A673 (cell line): Measurements from ENCODE around the gene BCDIN3D. TPM values are rescaled to one million over a fixed set of nuclear protein-coding genes. Genes with fewer than 3 reads are reported as not detected.

Experiments
- BruUV-seq: library from RNA; stranded (reverse); fragments of 400-500 nt; replicated peaks from 2 replicates; lab custom pipeline; 2021; lab: Mats Ljungman, UMichigan
- CTCF ChIA-PET: fragments of 300-600 bp; sonication (Branson Sonifier 250); formaldehyde crosslinking; loops from one replicate; lab custom pipeline; 2022; ENCODE audit warnings: antibody characterized with exemption; lab: Charles Lee
- POLR2A ChIA-PET: fragments of 300-600 bp; sonication (Branson Sonifier 250); formaldehyde crosslinking; loops from one replicate; lab custom pipeline; 2022; ENCODE audit warnings: antibody characterized with exemption; ENCODE audit not compliant: low non-redundant PET; lab: Charles Lee
- DNase-seq: peaks from one replicate; pipeline ENCODE4 v3.0.0-alpha.2; 2015; ENCODE audit warnings: low spot score
- H3K27ac ChIP-seq: fragments of 200-600 bp; sonication (generic); 2 replicates; pipeline ENCODE4 v1.5.1; 2016; ENCODE audit warnings: mixed run types, low read depth, mild to moderate bottlenecking, mixed read lengths, antibody characterized with exemption, low read length; ENCODE audit not compliant: poor library complexity, severe bottlenecking
- H3K27me3 ChIP-seq: fragments of 200-600 bp; sonication (generic); replicated peaks from 2 replicates; pipeline ENCODE4 v1.6.1; 2017; ENCODE audit warnings: mixed run types, low read depth, mild to moderate bottlenecking, mixed read lengths, antibody characterized with exemption, low read length; ENCODE audit not compliant: insufficient read depth, poor library complexity
- H3K36me3 ChIP-seq: fragments of 200-600 bp; sonication (generic); 2 replicates; pipeline ENCODE4 v1.6.1; 2016; ENCODE audit warnings: mixed run types, mild to moderate bottlenecking, mixed read lengths, antibody characterized with exemption, low read length; ENCODE audit not compliant: insufficient read depth, poor library complexity, severe bottlenecking
- H3K4me1 ChIP-seq: fragments of 200-600 bp; sonication (generic); 2 replicates; pipeline ENCODE4 v1.6.1; 2017; ENCODE audit warnings: mixed run types, mild to moderate bottlenecking, mixed read lengths, antibody characterized with exemption, low read length; ENCODE audit not compliant: insufficient read depth, poor library complexity, severe bottlenecking
- H3K4me3 ChIP-seq: fragments of 200-600 bp; sonication (generic); 2 replicates; pipeline ENCODE4 v1.5.1; 2016; ENCODE audit warnings: low read depth, mixed run types, mild to moderate bottlenecking, mixed read lengths, low read length; ENCODE audit not compliant: poor library complexity, severe bottlenecking
- H3K9me3 ChIP-seq: fragments of 200-600 bp; sonication (generic); 2 replicates; pipeline ENCODE4 v1.6.1; 2016; ENCODE audit warnings: mixed run types, low read depth, mild to moderate bottlenecking, mixed read lengths, antibody characterized with exemption, low read length; ENCODE audit not compliant: poor library complexity, severe bottlenecking
- EZH2 ChIP-seq: fragments of 200-600 bp; sonication (generic); IDR thresholded peaks from 2 replicates; pipeline ENCODE4 v1.6.1; 2017; ENCODE audit warnings: borderline replicate concordance, low read depth, mild to moderate bottlenecking, mixed read lengths, antibody characterized with exemption, low read length; ENCODE audit not compliant: poor library complexity, severe bottlenecking
- intact Hi-C: fragments of 100-400 bp; cut with micrococcal nuclease; formaldehyde crosslinking; loops from one replicate; pipeline ENCODE4 v1.10.0; 2022; ENCODE audit not compliant: unreplicated experiment
- total RNA-seq: library from RNA; stranded (reverse); gene quantifications from 2 replicates; pipeline ENCODE4 v1.2.3, GENCODE V29; 2021
- TF ChIP-seq, protein P1 (sequence below): fragments of 300-800, 200-600 bp; sonication (generic); conservative IDR thresholded peaks from 2 replicates; pipeline ENCODE4 v1.5.1; 2017; ENCODE audit warnings: low read depth, mild to moderate bottlenecking, antibody characterized with exemption, low read length, moderate library complexity, mixed read lengths

Gene BCDIN3D
- total RNA-seq, 1 experiment from 2014 or later: 5.7 TPM

DNA sequence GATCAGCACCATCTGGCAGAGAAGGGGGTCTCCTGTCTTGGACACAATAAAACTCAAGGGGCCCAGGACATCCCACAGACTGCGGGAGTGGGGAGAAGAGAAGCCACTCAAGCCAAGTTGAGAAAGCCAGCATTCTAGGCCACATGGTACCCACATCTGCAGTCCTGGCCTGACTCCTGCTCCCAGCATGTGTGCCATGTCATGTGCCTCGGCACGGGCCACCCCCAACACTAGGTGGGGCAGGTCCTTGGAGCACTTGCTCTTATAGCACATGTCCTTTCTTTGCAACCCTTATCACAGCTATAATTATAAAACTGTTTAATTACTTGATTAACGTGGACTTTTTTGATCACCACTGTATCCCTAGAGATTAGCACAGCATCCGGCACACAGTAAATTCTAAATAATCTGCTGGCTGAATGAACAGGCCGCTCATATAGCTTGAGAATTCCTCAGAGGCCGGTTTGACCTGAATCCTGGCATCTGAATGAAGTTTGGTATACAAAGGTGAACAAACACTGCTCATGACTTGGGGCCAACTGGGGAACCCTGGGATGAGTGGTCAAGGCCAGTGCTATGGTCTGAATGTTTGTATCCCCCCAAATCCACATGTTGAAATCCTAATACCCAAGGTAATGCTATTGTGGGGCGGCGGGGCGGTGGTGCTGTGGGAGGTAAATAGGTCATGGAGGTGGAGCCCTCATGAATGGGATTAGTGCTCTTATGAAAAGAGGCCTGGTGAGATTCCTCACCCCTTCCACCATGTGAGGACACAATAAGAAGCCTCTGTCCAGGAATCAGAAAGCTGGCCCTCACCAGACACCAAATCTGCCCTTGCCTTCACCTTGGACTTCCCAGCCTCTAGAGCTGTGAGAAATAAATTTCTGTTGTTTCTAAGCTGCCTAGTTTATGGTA, 21.3 kb downstream of the BCDIN3D start:
- Histone ChIP-seq H3K36me3 (no peaks in the 10 kb centered on the region), H3K27ac (no peak overlapping the region), H3K27me3 (no peaks in the 10 kb centered on the region), H3K4me3 (no peak overlapping the region), H3K9me3 (no peaks in the 10 kb centered on the region), H3K4me1 (peaks cover 9% of the 10 kb centered on the region)
- CTCF ChIA-PET: no interaction called here
- POLR2A ChIA-PET: no interaction called here
- TF ChIP-seq EZH2: no peak
- TF ChIP-seq, protein P1, sequence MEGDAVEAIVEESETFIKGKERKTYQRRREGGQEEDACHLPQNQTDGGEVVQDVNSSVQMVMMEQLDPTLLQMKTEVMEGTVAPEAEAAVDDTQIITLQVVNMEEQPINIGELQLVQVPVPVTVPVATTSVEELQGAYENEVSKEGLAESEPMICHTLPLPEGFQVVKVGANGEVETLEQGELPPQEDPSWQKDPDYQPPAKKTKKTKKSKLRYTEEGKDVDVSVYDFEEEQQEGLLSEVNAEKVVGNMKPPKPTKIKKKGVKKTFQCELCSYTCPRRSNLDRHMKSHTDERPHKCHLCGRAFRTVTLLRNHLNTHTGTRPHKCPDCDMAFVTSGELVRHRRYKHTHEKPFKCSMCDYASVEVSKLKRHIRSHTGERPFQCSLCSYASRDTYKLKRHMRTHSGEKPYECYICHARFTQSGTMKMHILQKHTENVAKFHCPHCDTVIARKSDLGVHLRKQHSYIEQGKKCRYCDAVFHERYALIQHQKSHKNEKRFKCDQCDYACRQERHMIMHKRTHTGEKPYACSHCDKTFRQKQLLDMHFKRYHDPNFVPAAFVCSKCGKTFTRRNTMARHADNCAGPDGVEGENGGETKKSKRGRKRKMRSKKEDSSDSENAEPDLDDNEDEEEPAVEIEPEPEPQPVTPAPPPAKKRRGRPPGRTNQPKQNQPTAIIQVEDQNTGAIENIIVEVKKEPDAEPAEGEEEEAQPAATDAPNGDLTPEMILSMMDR: no peak
- no peak for DNase-seq
- intact Hi-C loops: no loop called here
- BruUV-seq: no TSS peak

DNA sequence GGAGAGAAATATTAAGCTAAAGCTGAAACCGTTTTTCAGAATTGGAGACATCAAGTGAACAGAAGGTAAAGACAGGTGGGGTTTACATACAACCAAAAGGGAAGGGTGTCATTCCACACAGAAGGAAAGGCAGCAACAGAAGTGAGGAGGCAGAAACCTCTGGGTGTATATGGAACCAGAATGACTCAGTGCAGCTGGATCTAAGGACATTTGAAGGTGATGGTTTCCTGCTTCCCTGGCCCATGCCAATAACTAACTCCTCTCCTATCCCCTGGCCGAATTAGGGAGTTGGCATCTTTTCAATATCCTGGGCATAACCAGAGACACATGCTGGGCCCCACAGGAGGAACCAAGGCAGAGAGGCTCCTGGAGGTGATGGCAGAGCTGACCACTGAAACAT, 23.1 kb downstream of the BCDIN3D start:
- BruUV-seq: no TSS peak
- H3K4me3 ChIP-seq: no peak overlapping the region

DNA sequence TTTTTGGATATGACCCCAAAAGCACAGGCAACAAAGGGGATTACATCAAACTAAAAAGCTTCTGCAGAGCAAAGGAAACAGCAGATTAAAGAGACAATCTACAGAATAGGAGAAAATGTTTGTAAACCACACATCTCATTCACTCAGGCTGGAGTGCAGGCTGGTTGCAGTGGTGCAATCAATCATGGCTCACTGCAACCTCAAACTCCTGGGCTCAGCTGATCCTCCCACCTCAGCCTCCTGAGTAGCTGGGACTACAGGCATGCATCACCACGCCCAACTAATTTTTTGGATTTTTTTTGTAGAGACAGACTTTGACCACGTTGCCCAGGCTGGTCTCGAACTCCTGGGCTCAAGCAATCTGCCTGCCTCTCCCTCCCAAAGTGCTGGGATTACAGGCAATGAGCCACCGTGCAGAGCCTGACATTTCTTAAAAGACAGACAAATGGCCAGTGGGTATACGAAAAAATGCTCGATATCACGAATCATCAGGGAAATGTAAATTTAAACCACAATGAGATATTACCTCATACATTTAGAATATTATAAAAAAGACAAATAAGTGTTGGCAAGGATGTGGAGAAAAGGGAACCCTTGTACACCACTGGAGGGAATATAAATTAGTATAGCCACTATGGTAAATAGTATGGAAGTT, 24.5 kb downstream of the BCDIN3D start:
- Histone ChIP-seq H3K36me3 (no peaks in the 10 kb centered on the region), H3K4me3 (no peak overlapping the region), H3K27me3 (no peaks in the 10 kb centered on the region), H3K9me3 (no peaks in the 10 kb centered on the region), H3K4me1 (peaks cover 4% of the 10 kb centered on the region), H3K27ac (no peak overlapping the region)
- no TSS peak for BruUV-seq
- DNase-seq: no peak
- TF ChIP-seq, protein P1: no peak
- no peak for TF ChIP-seq EZH2
- intact Hi-C loops: no loop called here
- ChIA-PET CTCF (no interaction called here), POLR2A (no interaction called here)

More for the DNA sequence above, 23.1 kb downstream of the BCDIN3D start:
- DNase-seq: no peak
- ChIA-PET CTCF (no interaction called here), POLR2A (interaction anchor here (0.6 kb wide), 1 partner anchor 15 kb away, joined by 3 read pairs; no protein-coding TSS in a partner anchor)
- Histone ChIP-seq H3K27ac (no peak overlapping the region), H3K27me3 (no peaks in the 10 kb centered on the region), H3K4me1 (peaks cover 4% of the 10 kb centered on the region), H3K36me3 (no peaks in the 10 kb centered on the region), H3K9me3 (no peaks in the 10 kb centered on the region)
- no peak for TF ChIP-seq EZH2
- TF ChIP-seq, protein P1: no peak
- intact Hi-C loops: no loop called here
